KOPT-K1 (cell line): ENCODE results near the gene CACNA1H.

Experiments
- H3K27ac ChIP-seq: fragments of 200-600 bp; sonication (generic); 2 replicates; pipeline ENCODE4 v1.5.1; 2016; ENCODE audit warnings: antibody characterized with exemption, mild to moderate bottlenecking, low read depth, low read length; ENCODE audit not compliant: poor library complexity, severe bottlenecking
- H3K36me3 ChIP-seq: fragments of 200-600 bp; sonication (generic); 2 replicates; pipeline ENCODE4 v1.5.1; 2017; ENCODE audit warnings: antibody characterized with exemption, mild to moderate bottlenecking, low read length, moderate library complexity; ENCODE audit not compliant: insufficient read depth
- H3K9me3 ChIP-seq: fragments of 200-600 bp; sonication (generic); 2 replicates; pipeline ENCODE4 v1.5.1; 2017; ENCODE audit warnings: antibody characterized with exemption, low read length, mild to moderate bottlenecking; ENCODE audit not compliant: insufficient read depth, poor library complexity, severe bottlenecking

The CACNA1H gene

GRCh38 chr16:1144476-1145382 is 8.2 kb upstream of the CACNA1H start:
- Histone ChIP-seq H3K27ac (no peak overlapping the region), H3K9me3 (peaks cover 4% of the 10 kb centered on the region), H3K36me3 (no peaks in the 10 kb centered on the region)

GRCh38 chr16:1145383-1146100 is 7.4 kb upstream of the CACNA1H start:
- Histone ChIP-seq H3K27ac (no peak overlapping the region), H3K36me3 (no peaks in the 10 kb centered on the region), H3K9me3 (peaks cover 4% of the 10 kb centered on the region)

GRCh38 chr16:1146409-1146808 is 6.5 kb upstream of the CACNA1H start:
- Histone ChIP-seq H3K9me3 (peaks cover 4% of the 10 kb centered on the region), H3K36me3 (no peaks in the 10 kb centered on the region), H3K27ac (no peak overlapping the region)

- Histone ChIP-seq H3K9me3 (peaks cover 4% of the 10 kb centered on the region), H3K36me3 (no peaks in the 10 kb centered on the region), H3K27ac (no peak overlapping the region)
Observed at GRCh38 chr16:1147027-1147426, 5.9 kb upstream of the CACNA1H start.

GRCh38 chr16:1149101-1149636 is 3.7 kb upstream of the CACNA1H start:
- peaks cover 4% of the 10 kb centered on the region for H3K9me3 ChIP-seq
- H3K27ac ChIP-seq: no peak overlapping the region
- H3K36me3 ChIP-seq: no peaks in the 10 kb centered on the region

- Histone ChIP-seq H3K27ac (no peak overlapping the region), H3K9me3 (peaks cover 4% of the 10 kb centered on the region), H3K36me3 (no peaks in the 10 kb centered on the region)
Observed at GRCh38 chr16:1150511-1150982, 2.4 kb upstream of the CACNA1H start.

GRCh38 chr16:1151424-1152122 is 1.3 kb upstream of the CACNA1H start:
- no peaks in the 10 kb centered on the region for H3K36me3 ChIP-seq
- peaks cover 4% of the 10 kb centered on the region for H3K9me3 ChIP-seq
- no peak overlapping the region for H3K27ac ChIP-seq

- peaks cover 1% of the 10 kb centered on the region for H3K9me3 ChIP-seq
- H3K36me3 ChIP-seq: no peaks in the 10 kb centered on the region
- no peak overlapping the region for H3K27ac ChIP-seq
Observed at GRCh38 chr16:1152123-1152638, 725 bp upstream of the CACNA1H start.

GRCh38 chr16:1153480-1154160 is 714 bp downstream of the CACNA1H start:
- no peaks in the 10 kb centered on the region for H3K36me3 ChIP-seq
- H3K9me3 ChIP-seq: no peaks in the 10 kb centered on the region
- H3K27ac ChIP-seq: no peak overlapping the region

- Histone ChIP-seq H3K36me3 (no peaks in the 10 kb centered on the region), H3K9me3 (no peaks in the 10 kb centered on the region), H3K27ac (no peak overlapping the region)
Observed at GRCh38 chr16:1154291-1154886, 1.5 kb downstream of the CACNA1H start.

- Histone ChIP-seq H3K9me3 (no peaks in the 10 kb centered on the region), H3K27ac (no peak overlapping the region)
Observed at GRCh38 chr16:1154887-1155331, 2.0 kb downstream of the CACNA1H start.

GRCh38 chr16:1155353-1156054 is 2.6 kb downstream of the CACNA1H start:
- H3K27ac ChIP-seq: no peak overlapping the region
- H3K9me3 ChIP-seq: no peaks in the 10 kb centered on the region

More at GRCh38 chr16:1154887-1155331, 2.0 kb downstream of the CACNA1H start:
- H3K36me3 ChIP-seq: no peaks in the 10 kb centered on the region

More at GRCh38 chr16:1155353-1156054, 2.6 kb downstream of the CACNA1H start:
- H3K36me3 ChIP-seq: no peaks in the 10 kb centered on the region
